HUES64 (cell line): ENCODE measurements around the gene SRRM4. TPM values are rescaled to one million over a fixed set of nuclear protein-coding genes. Genes with fewer than 3 reads are reported as not detected.

Experiments
- H3K27ac ChIP-seq: 2 replicates; pipeline ENCODE4 v1.7.0; 2013; ENCODE audit warnings: low read depth, low read length, inconsistent platforms
- H3K27me3 ChIP-seq: 2 replicates; pipeline ENCODE4 v1.6.1; 2013; ENCODE audit warnings: mild to moderate bottlenecking, low read length; ENCODE audit not compliant: insufficient read depth
- H3K36me3 ChIP-seq: 2 replicates; pipeline ENCODE4 v1.6.1; 2013; ENCODE audit warnings: mild to moderate bottlenecking, low read length; ENCODE audit not compliant: insufficient read depth
- H3K4me1 ChIP-seq: 2 replicates; pipeline ENCODE4 v1.6.1; 2013; ENCODE audit warnings: mild to moderate bottlenecking, low read length, moderate library complexity; ENCODE audit not compliant: insufficient read depth
- H3K4me3 ChIP-seq: 2 replicates; pipeline ENCODE4 v1.5.1; 2013; ENCODE audit warnings: mild to moderate bottlenecking, low read length, moderate library complexity
- H3K9ac ChIP-seq: 2 replicates; pipeline ENCODE4 v1.6.1; 2013; ENCODE audit warnings: mild to moderate bottlenecking, low read depth, low read length
- H3K9me3 ChIP-seq: 2 replicates; pipeline ENCODE4 v1.6.1; 2013; ENCODE audit warnings: low read depth, low read length; ENCODE audit not compliant: insufficient read depth
- WGBS: fragments of 150-250, 120-280 bp; methylation state at CpG from one replicate; pipeline ENCODE4 v1.1.7; 2013; ENCODE audit warnings: missing lambda C conversion rate; 5-methylcytosine and 5-hydroxymethylcytosine counted together
- polyA plus RNA-seq, 2 experiments: library from polyadenylated mRNA; stranded (reverse); fragments of 50-300 nt; gene quantifications; one replicate each; pipeline ENCODE4 v1.2.3, GENCODE V29; 2013

The SRRM4 gene
- polyA plus RNA-seq (2013, experiment 1 of 2): 0.80 TPM
- 2.1 TPM for polyA plus RNA-seq (2013, experiment 2 of 2)

- Histone ChIP-seq H3K4me1 (peaks cover 12% of the 10 kb centered on the region; the same call in 1 of the 2 replicates), H3K27me3 (peaks cover 29% of the 10 kb centered on the region), H3K9me3 (no peaks in the 10 kb centered on the region), H3K4me3 (peak within 1 kb of the TSS; percentile 92), H3K9ac (peak within 1 kb of the TSS; percentile 64; the same call in 1 of the 2 replicates), H3K27ac (peak within 1 kb of the TSS; percentile 63; the same call in 1 of the 2 replicates), H3K36me3 (no peaks in the 10 kb centered on the region)
- under 1% methylated on average over 62 of the region's 64 CpGs for WGBS
These were observed at the start of gene SRRM4 for GRCh38 chr12:118981285-118982211. SRRM4 (plus strand) TSS chr12:118981541; CDS start chr12:118981883, 342 bp downstream.

- Histone ChIP-seq H3K4me3 (no peak overlapping the region), H3K27ac (no peak overlapping the region), H3K27me3 (no peaks in the 10 kb centered on the region), H3K36me3 (no peaks in the 10 kb centered on the region), H3K9ac (no peak overlapping the region), H3K9me3 (no peaks in the 10 kb centered on the region), H3K4me1 (no peaks in the 10 kb centered on the region)
- whole genome bisulfite sequencing: 81% methylated on average over 10 of the region's 10 CpGs
These were observed 35.1 kb upstream of the SRRM4 start for GRCh38 chr12:118946256-118946655.

GRCh38 chr12:118958520-118958919 is 22.8 kb upstream of the SRRM4 start:
- no peak overlapping the region for H3K27ac ChIP-seq
- peaks cover 11% of the 10 kb centered on the region for H3K4me1 ChIP-seq
- no peak overlapping the region for H3K9ac ChIP-seq
- WGBS: 22% methylated on average over 5 of the region's 5 CpGs
- no peaks in the 10 kb centered on the region for H3K27me3 ChIP-seq
- H3K9me3 ChIP-seq: no peaks in the 10 kb centered on the region
- H3K36me3 ChIP-seq: no peaks in the 10 kb centered on the region
- no peak overlapping the region for H3K4me3 ChIP-seq

GRCh38 chr12:118959348-118959747 is 22.0 kb upstream of the SRRM4 start:
- H3K9ac ChIP-seq: no peak overlapping the region
- 77% methylated on average over 4 of the region's 4 CpGs for WGBS
- no peaks in the 10 kb centered on the region for H3K36me3 ChIP-seq
- H3K9me3 ChIP-seq: no peaks in the 10 kb centered on the region
- H3K4me3 ChIP-seq: no peak overlapping the region
- H3K4me1 ChIP-seq: peaks cover 11% of the 10 kb centered on the region
- H3K27me3 ChIP-seq: no peaks in the 10 kb centered on the region
- H3K27ac ChIP-seq: no peak overlapping the region

GRCh38 chr12:118959985-118960560 is 21.3 kb upstream of the SRRM4 start:
- peaks cover 11% of the 10 kb centered on the region for H3K4me1 ChIP-seq
- H3K9me3 ChIP-seq: no peaks in the 10 kb centered on the region
- H3K9ac ChIP-seq: no peak overlapping the region
- no peak overlapping the region for H3K4me3 ChIP-seq
- WGBS: 88% methylated on average over 2 of the region's 2 CpGs
- H3K36me3 ChIP-seq: no peaks in the 10 kb centered on the region
- no peaks in the 10 kb centered on the region for H3K27me3 ChIP-seq
- no peak overlapping the region for H3K27ac ChIP-seq

GRCh38 chr12:118960865-118961264 is 20.5 kb upstream of the SRRM4 start:
- peaks cover 11% of the 10 kb centered on the region for H3K4me1 ChIP-seq
- no peak overlapping the region for H3K4me3 ChIP-seq
- H3K27ac ChIP-seq: no peak overlapping the region
- 72% methylated on average over 6 of the region's 6 CpGs for WGBS
- H3K27me3 ChIP-seq: no peaks in the 10 kb centered on the region
- no peak overlapping the region for H3K9ac ChIP-seq
- H3K36me3 ChIP-seq: no peaks in the 10 kb centered on the region
- H3K9me3 ChIP-seq: no peaks in the 10 kb centered on the region

GRCh38 chr12:118964988-118965387 is 16.4 kb upstream of the SRRM4 start:
- Histone ChIP-seq H3K27ac (no peak overlapping the region), H3K4me3 (no peak overlapping the region), H3K36me3 (no peaks in the 10 kb centered on the region), H3K9ac (no peak overlapping the region), H3K4me1 (no peaks in the 10 kb centered on the region), H3K27me3 (no peaks in the 10 kb centered on the region), H3K9me3 (no peaks in the 10 kb centered on the region)
- 87% methylated on average over 5 of the region's 5 CpGs for WGBS

- no peaks in the 10 kb centered on the region for H3K9me3 ChIP-seq
- no peak overlapping the region for H3K27ac ChIP-seq
- no peaks in the 10 kb centered on the region for H3K27me3 ChIP-seq
- no peak overlapping the region for H3K4me3 ChIP-seq
- peaks cover 3% of the 10 kb centered on the region; the same call in 1 of the 2 replicates for H3K4me1 ChIP-seq
- H3K36me3 ChIP-seq: no peaks in the 10 kb centered on the region
- no peak overlapping the region for H3K9ac ChIP-seq
- 81% methylated on average over 5 of the region's 5 CpGs for WGBS
These were observed 10.5 kb upstream of the SRRM4 start for GRCh38 chr12:118970856-118971255.

- Histone ChIP-seq H3K4me1 (peaks cover 3% of the 10 kb centered on the region; the same call in 1 of the 2 replicates), H3K9ac (no peak overlapping the region), H3K9me3 (no peaks in the 10 kb centered on the region), H3K4me3 (no peak overlapping the region), H3K27me3 (no peaks in the 10 kb centered on the region; the same call in 1 of the 2 replicates), H3K36me3 (no peaks in the 10 kb centered on the region), H3K27ac (no peak overlapping the region)
- WGBS: 94% methylated on average over 2 of the region's 2 CpGs
These were observed 8.4 kb upstream of the SRRM4 start for GRCh38 chr12:118972982-118973381.

- WGBS: under 1% methylated on average over 16 of the region's 17 CpGs
- no peak overlapping the region for H3K9ac ChIP-seq
- H3K4me3 ChIP-seq: peak overlapping the region; percentile 92
These were observed 1.5 kb upstream of the SRRM4 start for GRCh38 chr12:118979763-118980406.

More at GRCh38 chr12:118979763-118980406, 1.5 kb upstream of the SRRM4 start:
- no peak overlapping the region; the same call in 1 of the 2 replicates for H3K27ac ChIP-seq
- no peaks in the 10 kb centered on the region for H3K36me3 ChIP-seq
- peaks cover 5% of the 10 kb centered on the region; the same call in 1 of the 2 replicates for H3K4me1 ChIP-seq
- no peaks in the 10 kb centered on the region for H3K9me3 ChIP-seq
- H3K27me3 ChIP-seq: peaks cover 29% of the 10 kb centered on the region
